Hepatocyte (in vitro differentiated cells): ENCODE data around the gene TAS2R19.

Experiments used
- CTCF ChIP-seq: fragments of 200-600 bp; sonication (generic); IDR thresholded peaks from 2 replicates; pipeline ENCODE4 v1.5.1; 2016; ENCODE audit warnings: antibody characterized with exemption, mild to moderate bottlenecking; ENCODE audit not compliant: poor library complexity
- EZH2 ChIP-seq: fragments of 200-600 bp; sonication (generic); IDR thresholded peaks from 2 replicates; pipeline ENCODE4 v1.6.1; 2016; ENCODE audit warnings: antibody characterized with exemption, mild to moderate bottlenecking, borderline replicate concordance
- EZH2phosphoT487 ChIP-seq: fragments of 200-600 bp; sonication (generic); IDR thresholded peaks from one replicate; pipeline ENCODE4 v1.6.1; 2018; ENCODE audit warnings: antibody characterized with exemption, mild to moderate bottlenecking, low read depth, moderate library complexity; ENCODE audit not compliant: unreplicated experiment, severe bottlenecking

- TF ChIP-seq CTCF: no peak
- no peak for TF ChIP-seq EZH2
- no peak for TF ChIP-seq EZH2phosphoT487
Observed at GRCh38 chr12:10974965-10975364, 47.5 kb downstream of the TAS2R19 start.
